Measurements from ENCODE around the gene ZSCAN20. TPM values are rescaled to one million over a fixed set of nuclear protein-coding genes. Genes with fewer than 3 reads are reported as not detected.

Gene ZSCAN20
- total RNA-seq, 2 donors from 2014 or later = 5.0 to 5.4 TPM

DNA sequence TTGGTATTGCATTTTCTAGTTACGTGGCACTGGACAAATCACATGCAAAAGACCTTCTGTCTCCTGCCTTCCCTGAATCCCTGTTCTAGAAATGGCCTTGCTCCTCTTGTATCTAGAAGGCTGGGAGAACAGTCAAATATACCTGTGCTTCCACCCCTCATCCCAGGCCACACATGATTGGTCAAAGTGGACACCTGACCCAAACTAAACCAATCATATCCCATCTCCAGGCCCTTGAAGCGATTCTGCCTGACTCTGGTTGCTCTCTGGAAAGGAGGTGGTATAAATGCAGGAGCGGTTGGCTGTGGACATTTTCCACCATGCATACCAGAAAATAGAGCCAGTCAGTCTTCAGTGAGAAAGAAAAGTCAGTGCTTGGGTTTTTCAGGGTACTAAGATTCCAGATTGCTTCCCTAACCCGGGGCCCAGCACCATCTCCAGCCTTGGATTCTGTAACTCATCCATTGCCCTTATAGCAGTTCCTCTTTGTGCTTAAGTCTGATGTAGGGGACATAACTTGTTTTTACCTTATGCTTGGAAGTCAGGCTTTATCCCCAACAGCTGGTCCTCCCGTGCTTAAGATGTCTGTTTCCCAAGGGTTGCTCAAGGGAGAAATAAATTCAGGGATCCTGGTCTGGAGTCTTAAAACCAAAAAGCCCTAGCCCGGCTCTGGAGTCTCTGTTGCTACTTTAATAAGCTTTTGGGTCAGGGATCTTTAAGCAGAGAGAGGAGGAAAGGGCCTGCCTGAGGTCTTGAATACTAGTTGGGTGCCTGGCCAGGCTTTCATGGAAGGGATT is 33.9 kb upstream of the ZSCAN20 start:
- Histone ChIP-seq H3K36me3 (no peaks in the 10 kb centered on the region), H3K27me3 (no peaks in the 10 kb centered on the region), H3K9me3 (no peaks in the 10 kb centered on the region), H3K4me1 (no peaks in the 10 kb centered on the region), H3K27ac (no peak overlapping the region), H3K4me3 (no peak overlapping the region), H3K9ac (ENCODE audit: low read depth in 2 of 2, low read length in 2 of 2) (no peak overlapping the region)
- intact Hi-C loops (cut with DNase I) = no loop called here
- DNase-seq = no peak
- TF ChIP-seq, protein P1, sequence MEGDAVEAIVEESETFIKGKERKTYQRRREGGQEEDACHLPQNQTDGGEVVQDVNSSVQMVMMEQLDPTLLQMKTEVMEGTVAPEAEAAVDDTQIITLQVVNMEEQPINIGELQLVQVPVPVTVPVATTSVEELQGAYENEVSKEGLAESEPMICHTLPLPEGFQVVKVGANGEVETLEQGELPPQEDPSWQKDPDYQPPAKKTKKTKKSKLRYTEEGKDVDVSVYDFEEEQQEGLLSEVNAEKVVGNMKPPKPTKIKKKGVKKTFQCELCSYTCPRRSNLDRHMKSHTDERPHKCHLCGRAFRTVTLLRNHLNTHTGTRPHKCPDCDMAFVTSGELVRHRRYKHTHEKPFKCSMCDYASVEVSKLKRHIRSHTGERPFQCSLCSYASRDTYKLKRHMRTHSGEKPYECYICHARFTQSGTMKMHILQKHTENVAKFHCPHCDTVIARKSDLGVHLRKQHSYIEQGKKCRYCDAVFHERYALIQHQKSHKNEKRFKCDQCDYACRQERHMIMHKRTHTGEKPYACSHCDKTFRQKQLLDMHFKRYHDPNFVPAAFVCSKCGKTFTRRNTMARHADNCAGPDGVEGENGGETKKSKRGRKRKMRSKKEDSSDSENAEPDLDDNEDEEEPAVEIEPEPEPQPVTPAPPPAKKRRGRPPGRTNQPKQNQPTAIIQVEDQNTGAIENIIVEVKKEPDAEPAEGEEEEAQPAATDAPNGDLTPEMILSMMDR (IDR thresholded peaks at IDR 0.05) = no peak

DNA sequence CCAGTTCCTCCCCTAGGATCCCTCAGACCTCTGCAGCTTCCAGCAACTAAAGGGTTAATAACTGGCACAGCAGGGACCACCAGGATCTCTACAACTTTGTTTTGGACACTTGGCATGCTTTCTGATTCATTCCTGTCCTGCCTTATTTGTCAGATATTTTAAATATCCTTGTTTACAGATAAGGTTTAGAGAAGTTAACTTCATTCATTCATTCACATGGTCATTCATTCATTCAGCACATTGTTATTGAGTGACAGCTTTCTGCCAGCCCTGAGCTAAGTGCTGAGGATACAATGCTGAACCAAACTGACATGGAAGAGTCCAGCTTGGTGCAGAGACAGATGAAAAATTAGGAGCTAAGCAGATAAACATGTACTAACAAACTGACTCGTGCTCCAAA is 32.8 kb upstream of the ZSCAN20 start:
- Histone ChIP-seq H3K27ac (no peak overlapping the region), H3K9me3 (no peaks in the 10 kb centered on the region), H3K27me3 (no peaks in the 10 kb centered on the region), H3K9ac (ENCODE audit: low read depth in 2 of 2, low read length in 2 of 2) (no peak overlapping the region), H3K36me3 (no peaks in the 10 kb centered on the region), H3K4me3 (no peak overlapping the region), H3K4me1 (no peaks in the 10 kb centered on the region)
- intact Hi-C loops (cut with DNase I) = no loop called here
- TF ChIP-seq, protein P1 (IDR thresholded peaks at IDR 0.05) = no peak
- DNase-seq = no peak

DNA sequence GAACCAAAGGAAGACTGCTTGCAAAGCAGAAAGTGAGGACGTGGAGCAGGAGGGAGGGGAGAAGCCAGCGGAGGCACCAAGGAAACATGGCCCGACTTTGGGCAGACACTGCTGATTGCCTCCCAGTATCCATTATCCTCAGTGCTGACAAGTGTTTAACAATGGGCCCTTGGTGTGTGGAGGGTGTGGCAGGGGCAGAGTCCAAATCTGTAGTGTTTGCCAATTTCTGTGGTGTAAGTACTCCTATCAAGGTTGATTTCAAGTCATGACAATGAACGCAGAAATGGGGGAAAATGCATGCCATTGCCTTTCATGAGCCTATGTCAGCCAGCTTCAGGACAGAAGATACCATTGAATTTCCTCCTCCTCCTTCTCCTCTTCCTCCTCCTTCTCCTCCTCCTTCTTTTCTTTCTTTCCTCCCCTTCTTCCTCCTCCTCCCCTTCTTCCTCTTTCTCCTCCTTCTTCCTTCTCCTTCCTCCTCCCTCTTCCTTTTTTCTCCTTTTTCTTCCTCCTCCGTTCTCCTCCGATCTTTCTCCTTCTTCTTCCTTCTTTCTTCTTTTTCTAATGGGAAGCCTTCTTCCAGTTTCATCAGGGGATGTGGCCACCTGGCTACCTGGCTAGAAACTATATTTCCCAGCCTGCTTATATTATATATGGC is 31.2 kb upstream of the ZSCAN20 start:
- Histone ChIP-seq H3K4me3 (no peak overlapping the region), H3K27me3 (no peaks in the 10 kb centered on the region), H3K27ac (no peak overlapping the region), H3K4me1 (no peaks in the 10 kb centered on the region), H3K36me3 (no peaks in the 10 kb centered on the region), H3K9me3 (no peaks in the 10 kb centered on the region), H3K9ac (ENCODE audit: low read depth in 2 of 2, low read length in 2 of 2) (no peak overlapping the region)
- TF ChIP-seq, protein P1 (IDR thresholded peaks at IDR 0.05) = no peak
- DNase-seq = peak; percentile 55
- intact Hi-C loops (cut with DNase I) = no loop called here

DNA sequence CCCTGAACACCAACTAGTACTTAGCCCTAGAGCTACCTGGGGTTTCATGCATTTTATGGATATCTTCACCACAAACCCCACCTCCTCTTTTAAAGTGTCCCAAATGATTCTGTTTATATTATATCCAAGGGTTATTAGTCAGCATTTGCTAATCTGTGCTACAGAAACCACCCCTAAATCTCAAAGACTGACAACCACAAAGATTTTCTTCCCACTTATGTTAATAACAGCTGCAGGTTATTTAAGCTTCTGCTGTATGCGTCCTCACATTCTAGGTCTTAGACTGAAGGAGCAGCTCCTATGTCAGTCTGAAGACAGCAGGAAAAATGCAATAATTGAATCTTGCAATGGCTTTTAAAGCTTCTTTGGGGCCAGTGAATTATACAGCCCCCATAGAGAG is 30.3 kb upstream of the ZSCAN20 start:
- Histone ChIP-seq H3K27me3 (no peaks in the 10 kb centered on the region), H3K9me3 (no peaks in the 10 kb centered on the region), H3K4me3 (no peak overlapping the region), H3K27ac (no peak overlapping the region), H3K4me1 (no peaks in the 10 kb centered on the region), H3K9ac (ENCODE audit: low read depth in 2 of 2, low read length in 2 of 2) (no peak overlapping the region), H3K36me3 (no peaks in the 10 kb centered on the region)
- TF ChIP-seq, protein P1 (IDR thresholded peaks at IDR 0.05) = no peak
- intact Hi-C loops (cut with DNase I) = no loop called here
- no peak for DNase-seq

DNA sequence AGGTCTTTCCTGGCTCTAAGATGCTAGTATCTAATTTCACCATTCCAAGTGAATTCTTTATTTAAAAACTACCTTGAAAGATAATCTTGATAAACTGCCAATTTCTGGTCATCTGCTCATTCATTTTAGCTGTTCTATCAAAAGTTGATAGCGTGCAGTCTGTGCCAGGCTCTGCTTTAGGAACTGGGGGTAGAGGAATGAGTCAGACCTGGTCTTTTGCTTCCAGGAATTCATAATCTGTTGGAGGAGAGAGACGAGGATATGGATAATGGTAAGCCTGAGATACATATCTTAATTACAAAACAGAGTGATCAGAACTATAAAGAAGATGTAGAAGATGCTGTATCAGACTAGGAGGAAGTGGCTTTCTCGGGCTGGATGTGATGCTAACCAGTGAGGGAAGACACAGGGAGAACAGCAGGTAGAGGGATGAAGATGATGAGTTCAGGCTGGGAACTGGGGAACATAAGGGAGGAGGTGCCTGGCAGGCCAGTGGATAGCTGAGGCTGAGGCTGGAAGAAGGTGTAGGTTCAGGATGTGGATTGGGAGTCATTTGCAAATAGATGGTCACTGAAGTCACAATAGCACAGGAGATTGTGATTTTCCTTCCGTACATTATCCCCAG is 29.3 kb upstream of the ZSCAN20 start:
- intact Hi-C loops (cut with DNase I) = no loop called here
- no peaks in the 10 kb centered on the region for H3K9me3 ChIP-seq
- TF ChIP-seq, protein P1 (IDR thresholded peaks at IDR 0.05) = no peak
- no peaks in the 10 kb centered on the region for H3K36me3 ChIP-seq
- no peak overlapping the region for H3K9ac ChIP-seq (ENCODE audit: low read depth in 2 of 2, low read length in 2 of 2)
- H3K4me1 ChIP-seq = no peaks in the 10 kb centered on the region
- DNase-seq = no peak
- no peaks in the 10 kb centered on the region for H3K27me3 ChIP-seq
- no peak overlapping the region for H3K4me3 ChIP-seq
- no peak overlapping the region for H3K27ac ChIP-seq

Measured in colonic mucosa (tissue), 4 donors.